Activated T-cell treated with anti-CD3 and anti-CD28 coated beads, Interleukin-2, amount 50 U/mL, for 24 hours (primary cell): ENCODE results near the gene B3GNT4.
"Not testable (repeated sequence)": the region's sequence is repeated elsewhere in the genome, so short reads cannot be mapped to it uniquely, and the experiment has no call there.

Source experiments
- DNase-seq: peaks from one replicate; pipeline ENCODE4 v3.0.0-alpha.2; 2020
- H3K27ac Mint-ChIP-seq: 2 replicates; pipeline ENCODE4 v1.8.0; 2020; ENCODE audit warnings: mild to moderate bottlenecking, mixed read lengths
- H3K27me3 Mint-ChIP-seq: 2 replicates; pipeline ENCODE4 v1.8.0; 2020; ENCODE audit warnings: mixed read lengths
- H3K36me3 Mint-ChIP-seq: 2 replicates; pipeline ENCODE4 v1.8.0; 2020; ENCODE audit warnings: low read depth, mixed read lengths
- H3K4me1 Mint-ChIP-seq: 2 replicates; pipeline ENCODE4 v1.8.0; 2020; ENCODE audit warnings: low read depth, mixed read lengths
- H3K4me3 Mint-ChIP-seq: 2 replicates; pipeline ENCODE4 v1.8.0; 2020; ENCODE audit warnings: mild to moderate bottlenecking, moderate library complexity, mixed read lengths
- H3K9me3 Mint-ChIP-seq: 2 replicates; pipeline ENCODE4 v1.8.0; 2020; ENCODE audit warnings: mixed read lengths

B3GNT4 gene

GRCh38 chr12:122176473-122176872 is 27.0 kb upstream of the B3GNT4 start:
- not testable (repeated sequence) for H3K36me3 Mint-ChIP-seq, H3K27me3 Mint-ChIP-seq, DNase-seq, H3K27ac Mint-ChIP-seq, H3K4me3 Mint-ChIP-seq, H3K9me3 Mint-ChIP-seq
- H3K4me1 Mint-ChIP-seq, result peaks cover 14% of the 10 kb centered on the region

- H3K9me3 Mint-ChIP-seq, result no peaks in the 10 kb centered on the region
- H3K27me3 Mint-ChIP-seq, result peaks cover 24% of the 10 kb centered on the region
- H3K4me3 Mint-ChIP-seq, result peak within 1 kb of the TSS; percentile 68
- DNase-seq, result peak; percentile 58
- no peaks in the 10 kb centered on the region for H3K36me3 Mint-ChIP-seq
- peaks cover 9% of the 10 kb centered on the region for H3K4me1 Mint-ChIP-seq
- peak within 1 kb of the TSS; percentile 35 for H3K27ac Mint-ChIP-seq
These were observed 20.5 kb upstream of the B3GNT4 start, which contains the start of gene LRRC43 for GRCh38 chr12:122182887-122183587. LRRC43 (plus strand) TSS chr12:122183123; CDS start chr12:122183145, 22 bp downstream.

- peaks cover 24% of the 10 kb centered on the region for H3K27me3 Mint-ChIP-seq
- no peak overlapping the region for H3K27ac Mint-ChIP-seq
- no peaks in the 10 kb centered on the region for H3K36me3 Mint-ChIP-seq
- no peak for DNase-seq
- H3K9me3 Mint-ChIP-seq, result no peaks in the 10 kb centered on the region
- peak overlapping the region; percentile 56 for H3K4me3 Mint-ChIP-seq
- peaks cover 9% of the 10 kb centered on the region for H3K4me1 Mint-ChIP-seq
These were observed 19.9 kb upstream of the B3GNT4 start for GRCh38 chr12:122183588-122183940.

- peaks cover 9% of the 10 kb centered on the region for H3K4me1 Mint-ChIP-seq
- peaks cover 24% of the 10 kb centered on the region for H3K27me3 Mint-ChIP-seq
- H3K9me3 Mint-ChIP-seq, result no peaks in the 10 kb centered on the region
- no peak for DNase-seq
- no peak overlapping the region for H3K4me3 Mint-ChIP-seq
- no peaks in the 10 kb centered on the region for H3K36me3 Mint-ChIP-seq
- H3K27ac Mint-ChIP-seq, result no peak overlapping the region
These were observed 19.0 kb upstream of the B3GNT4 start for GRCh38 chr12:122184517-122184916.

- Mint-ChIP-seq H3K4me1 (peaks cover 7% of the 10 kb centered on the region), H3K27ac (no peak overlapping the region), H3K27me3 (peaks cover 24% of the 10 kb centered on the region), H3K36me3 (no peaks in the 10 kb centered on the region), H3K9me3 (no peaks in the 10 kb centered on the region), H3K4me3 (no peak overlapping the region)
- no peak for DNase-seq
These were observed 18.4 kb upstream of the B3GNT4 start for GRCh38 chr12:122185079-122185478.

- Mint-ChIP-seq H3K27me3 (peaks cover 24% of the 10 kb centered on the region), H3K36me3 (no peaks in the 10 kb centered on the region), H3K9me3 (no peaks in the 10 kb centered on the region), H3K4me1 (peaks cover 7% of the 10 kb centered on the region), H3K4me3 (no peak overlapping the region), H3K27ac (no peak overlapping the region)
- no peak for DNase-seq
These were observed 17.9 kb upstream of the B3GNT4 start for GRCh38 chr12:122185494-122186082.

DNA sequence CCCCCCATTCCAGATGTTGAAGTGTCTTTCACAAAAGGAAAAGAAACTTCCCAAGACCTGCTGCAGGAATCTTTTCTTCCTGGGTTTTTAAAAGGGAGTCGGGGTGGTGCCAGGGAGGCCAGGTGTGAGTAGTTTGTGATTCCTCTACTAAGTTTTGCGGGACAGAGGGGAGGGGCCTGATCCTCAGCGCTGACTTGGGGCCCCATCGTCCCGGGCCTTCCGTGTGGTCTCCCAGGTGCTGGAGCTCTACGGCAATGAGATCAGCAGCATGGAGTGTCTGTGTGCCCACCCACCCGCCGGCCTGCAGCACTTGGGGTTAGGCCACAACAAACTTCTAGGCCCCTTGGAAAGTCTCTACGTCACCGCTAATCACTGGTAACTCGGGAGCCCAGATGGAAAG is 16.0 kb upstream of the B3GNT4 start:
- Mint-ChIP-seq H3K36me3 (no peaks in the 10 kb centered on the region), H3K27me3 (peaks cover 18% of the 10 kb centered on the region), H3K4me3 (no peak overlapping the region), H3K27ac (no peak overlapping the region), H3K9me3 (no peaks in the 10 kb centered on the region), H3K4me1 (peaks cover 11% of the 10 kb centered on the region)
- DNase-seq, result no peak

GRCh38 chr12:122189626-122190475 is 13.7 kb upstream of the B3GNT4 start:
- no peaks in the 10 kb centered on the region for H3K36me3 Mint-ChIP-seq
- peaks cover under 1% of the 10 kb centered on the region for H3K9me3 Mint-ChIP-seq
- DNase-seq, result no peak
- peaks cover under 1% of the 10 kb centered on the region for H3K27me3 Mint-ChIP-seq
- H3K4me1 Mint-ChIP-seq, result peaks cover 4% of the 10 kb centered on the region
- no peak overlapping the region for H3K27ac Mint-ChIP-seq
- H3K4me3 Mint-ChIP-seq, result no peak overlapping the region

GRCh38 chr12:122190842-122191668 is 12.5 kb upstream of the B3GNT4 start:
- H3K4me3 Mint-ChIP-seq, result no peak overlapping the region
- H3K27ac Mint-ChIP-seq, result no peak overlapping the region
- H3K9me3 Mint-ChIP-seq, result peaks cover 7% of the 10 kb centered on the region
- peak; percentile 78 for DNase-seq
- peaks cover 4% of the 10 kb centered on the region for H3K4me1 Mint-ChIP-seq
- H3K27me3 Mint-ChIP-seq, result no peaks in the 10 kb centered on the region
- no peaks in the 10 kb centered on the region for H3K36me3 Mint-ChIP-seq

DNA sequence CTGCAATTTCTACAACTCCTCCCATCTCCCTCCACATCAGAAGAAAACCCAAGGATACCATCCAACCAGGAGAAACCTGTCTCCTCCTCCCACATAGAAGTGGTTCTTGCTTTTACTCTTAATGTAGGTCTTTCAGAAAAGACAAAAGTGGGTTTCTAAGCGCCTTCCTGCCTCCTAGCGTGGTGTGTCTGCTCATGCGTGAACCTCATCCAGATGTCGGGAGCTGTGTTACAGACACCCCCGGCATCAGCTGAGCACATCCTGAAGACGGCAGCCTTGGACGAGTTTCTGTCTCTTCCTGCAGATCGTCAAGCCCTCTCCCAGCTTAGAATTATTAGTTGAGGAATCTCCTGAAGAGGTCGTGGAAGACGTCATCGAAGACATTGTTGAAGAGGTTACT is 11.1 kb upstream of the B3GNT4 start:
- Mint-ChIP-seq H3K9me3 (peaks cover 7% of the 10 kb centered on the region), H3K27me3 (peaks cover 2% of the 10 kb centered on the region), H3K36me3 (no peaks in the 10 kb centered on the region), H3K4me3 (no peak overlapping the region), H3K4me1 (peaks cover 5% of the 10 kb centered on the region), H3K27ac (no peak overlapping the region)
- no peak for DNase-seq

DNA sequence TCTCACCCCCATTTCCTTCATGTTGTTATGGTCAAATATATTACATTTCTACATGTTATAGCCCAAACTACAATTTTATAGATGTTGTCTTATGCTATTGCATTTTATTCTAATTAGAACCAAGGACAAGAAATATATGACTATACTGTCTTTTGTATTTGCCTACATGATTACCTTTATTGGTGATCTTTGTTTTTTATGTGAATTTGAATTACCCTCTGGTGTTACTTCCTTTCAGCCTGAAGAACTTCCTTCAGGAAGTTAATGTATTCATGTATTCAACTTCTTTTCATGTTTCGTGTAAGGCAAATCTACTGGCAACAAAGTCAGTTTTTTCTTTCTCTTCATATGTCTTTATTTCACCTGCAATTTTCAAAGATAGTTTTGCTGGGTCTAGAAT is 8.7 kb upstream of the B3GNT4 start:
- Mint-ChIP-seq H3K36me3 (no peaks in the 10 kb centered on the region), H3K4me1 (peaks cover 12% of the 10 kb centered on the region), H3K4me3 (no peak overlapping the region), H3K9me3 (peaks cover 7% of the 10 kb centered on the region), H3K27ac (no peak overlapping the region), H3K27me3 (peaks cover 15% of the 10 kb centered on the region)
- DNase-seq, result no peak

GRCh38 chr12:122195405-122195804 is 8.1 kb upstream of the B3GNT4 start:
- DNase-seq, result no peak
- H3K9me3 Mint-ChIP-seq, result peaks cover 7% of the 10 kb centered on the region
- H3K4me3 Mint-ChIP-seq, result no peak overlapping the region
- peaks cover 20% of the 10 kb centered on the region for H3K27me3 Mint-ChIP-seq
- no peak overlapping the region for H3K27ac Mint-ChIP-seq
- H3K36me3 Mint-ChIP-seq, result no peaks in the 10 kb centered on the region
- H3K4me1 Mint-ChIP-seq, result peaks cover 12% of the 10 kb centered on the region

- H3K9me3 Mint-ChIP-seq, result peaks cover 7% of the 10 kb centered on the region
- DNase-seq, result no peak
- peaks cover 27% of the 10 kb centered on the region for H3K27me3 Mint-ChIP-seq
- peak overlapping the region; percentile 48 for H3K27ac Mint-ChIP-seq
- no peaks in the 10 kb centered on the region for H3K36me3 Mint-ChIP-seq
- H3K4me3 Mint-ChIP-seq, result no peak overlapping the region
- H3K4me1 Mint-ChIP-seq, result peaks cover 11% of the 10 kb centered on the region
These were observed 5.9 kb upstream of the B3GNT4 start for GRCh38 chr12:122197612-122197966.
